Putamen (tissue), 1 donor: ENCODE data around the gene CDR2.
"Not testable (repeated sequence)": the region's sequence is repeated elsewhere in the genome, so short reads cannot be mapped to it uniquely, and the experiment has no call there.

Source experiments
- DNase-seq: peaks from one replicate; pipeline ENCODE4 v3.0.0-alpha.2; 2016; ENCODE audit warnings: low spot score

Gene CDR2

DNA sequence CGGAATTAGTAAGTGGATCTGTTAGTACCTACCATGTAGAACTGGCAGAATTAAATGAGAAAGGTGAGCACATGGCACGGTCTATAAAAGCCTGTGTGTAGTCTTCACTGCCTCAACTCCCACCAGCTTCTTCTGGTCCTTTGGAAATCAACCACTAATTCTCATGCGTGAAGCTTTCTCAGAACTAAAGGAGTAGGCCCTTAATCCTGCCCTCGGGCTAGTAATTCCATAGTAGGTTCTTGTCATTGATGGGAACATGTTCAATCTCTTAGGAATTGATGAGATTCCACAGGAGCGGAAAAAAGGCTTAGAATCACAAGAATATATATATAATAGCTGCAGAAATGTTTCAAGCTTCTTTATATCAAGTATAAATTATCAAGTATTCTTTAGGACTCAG is 21.7 kb downstream of the CDR2 start:
- DNase-seq, result no peak

DNA sequence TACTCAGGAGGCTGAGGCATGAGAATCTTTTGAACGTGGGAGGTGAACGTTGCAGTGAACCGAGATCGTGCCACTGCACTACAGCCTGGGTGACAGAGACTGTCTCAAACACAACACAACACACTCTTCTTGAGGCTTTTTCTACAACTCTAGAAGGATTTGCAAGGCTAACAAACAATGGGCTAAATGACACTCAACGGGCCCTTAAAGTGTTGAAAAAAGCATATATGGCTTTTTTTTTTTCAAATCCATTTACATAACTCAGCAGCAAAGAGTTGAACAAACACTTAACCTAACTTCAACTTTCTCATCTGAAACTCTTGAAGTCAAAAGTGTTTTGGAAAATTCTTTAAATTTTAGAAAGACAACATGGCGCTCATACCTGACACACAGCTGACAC is 22.3 kb downstream of the CDR2 start:
- no peak for DNase-seq

DNA sequence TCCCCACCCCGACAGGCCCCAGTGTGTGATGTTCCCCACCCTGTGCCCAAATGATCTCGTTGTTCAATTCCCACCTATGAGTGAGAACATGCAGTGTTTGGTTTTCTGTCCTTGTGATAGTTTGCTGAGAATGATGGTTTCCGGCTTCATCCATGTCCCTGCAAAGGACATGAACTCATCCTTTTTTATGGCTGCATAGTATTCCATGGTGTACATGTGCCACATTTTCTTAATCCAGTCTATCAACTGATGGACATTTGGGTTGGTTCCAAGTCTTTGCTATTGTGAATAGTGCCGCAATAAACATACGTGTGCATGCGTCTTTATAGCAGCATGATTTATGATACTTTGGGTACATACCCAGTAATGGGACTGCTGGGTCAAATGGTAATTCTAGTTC is 23.4 kb downstream of the CDR2 start:
- not testable (repeated sequence) for DNase-seq

DNA sequence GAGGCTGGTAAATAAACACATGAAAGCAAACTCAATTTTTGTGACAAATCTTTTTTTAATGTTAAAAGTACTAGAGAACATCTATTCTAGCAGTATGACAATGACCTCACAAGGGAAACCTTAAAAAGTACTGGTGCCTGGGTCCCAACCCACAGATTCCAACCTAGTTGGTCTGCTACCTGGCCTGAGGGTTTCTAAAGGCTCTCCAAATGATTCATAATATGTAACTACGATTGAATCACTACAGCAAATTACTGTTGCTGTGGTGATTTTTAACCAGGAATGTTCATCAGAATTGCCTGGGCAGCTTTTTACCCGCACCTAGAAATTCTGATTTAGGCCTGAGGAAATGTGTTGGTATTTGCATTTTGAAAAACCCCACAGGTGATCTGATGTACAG is 26.1 kb downstream of the CDR2 start:
- no peak for DNase-seq

DNA sequence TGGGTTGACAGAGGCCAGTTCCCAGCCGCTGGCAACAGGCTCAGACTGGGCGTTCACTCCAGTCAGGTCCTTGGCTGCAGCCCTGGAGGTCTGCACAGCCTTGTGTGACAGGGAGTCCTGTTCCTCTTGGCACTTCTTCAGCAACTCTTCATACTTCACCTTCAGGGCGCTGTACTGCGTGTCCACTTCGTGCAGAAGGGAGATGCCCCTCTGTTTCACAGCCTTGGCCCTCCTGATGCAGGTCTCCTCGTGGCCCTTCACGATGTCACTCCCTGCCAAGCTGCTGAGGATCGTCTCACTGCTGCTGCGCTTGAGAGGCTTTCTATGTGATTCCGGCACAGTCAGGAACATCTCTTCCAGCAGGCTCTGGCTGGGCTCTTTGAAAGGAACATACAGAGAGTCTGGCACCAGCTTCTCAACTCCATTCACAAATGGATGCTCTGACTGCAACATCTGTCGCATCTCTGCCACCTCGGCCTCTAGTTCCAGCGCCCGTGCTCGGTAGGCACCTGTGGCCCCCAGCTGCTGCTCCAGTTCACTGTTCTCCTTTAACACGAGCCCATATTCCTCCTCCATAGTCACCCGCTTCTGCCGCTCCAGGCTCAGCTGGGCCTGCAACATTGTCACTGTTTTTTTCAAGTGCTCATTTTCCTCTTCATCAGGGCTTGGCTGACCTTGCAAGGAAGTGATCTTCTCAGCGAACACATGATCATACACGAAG is 27.2 kb downstream of the CDR2 start:
- no peak for DNase-seq

DNA sequence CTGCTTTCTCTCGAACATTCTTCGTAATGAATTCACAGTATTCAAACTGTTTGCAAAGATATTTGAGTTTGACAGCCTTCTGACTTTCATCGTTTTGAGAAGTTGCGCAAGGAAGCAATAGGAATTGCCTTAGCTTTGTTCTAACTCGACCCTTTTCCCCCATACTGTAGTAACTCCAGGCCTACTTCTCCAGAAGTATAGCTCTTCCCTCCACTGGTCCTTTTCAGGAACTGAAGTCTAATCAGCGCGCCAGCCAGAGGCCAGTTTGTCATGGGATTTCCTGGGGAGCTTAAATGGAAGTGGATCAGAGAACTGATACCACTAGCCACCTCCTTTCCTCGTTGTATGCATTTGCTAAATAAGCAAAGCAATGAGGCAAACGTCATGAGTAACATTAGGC is 27.9 kb downstream of the CDR2 start:
- DNase-seq, result no peak

DNA sequence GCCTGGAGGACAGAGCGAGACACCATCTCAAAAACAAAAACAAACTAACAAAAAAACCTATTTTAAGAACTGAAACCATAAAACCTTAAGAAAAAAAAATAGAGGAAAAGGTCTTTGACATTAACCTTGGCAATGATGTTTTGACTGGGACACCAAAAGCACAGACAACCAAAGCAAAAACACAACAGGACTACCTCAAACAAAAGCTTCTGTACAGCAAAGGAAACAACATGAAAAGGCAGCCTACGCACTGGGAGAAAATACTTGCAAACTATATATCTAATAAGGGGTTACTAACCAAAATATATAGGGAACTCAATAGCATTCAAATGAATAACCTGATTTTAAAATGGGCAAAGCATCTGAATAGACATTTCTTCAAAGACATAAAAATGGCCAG is 32.3 kb downstream of the CDR2 start:
- DNase-seq, result no peak

DNA sequence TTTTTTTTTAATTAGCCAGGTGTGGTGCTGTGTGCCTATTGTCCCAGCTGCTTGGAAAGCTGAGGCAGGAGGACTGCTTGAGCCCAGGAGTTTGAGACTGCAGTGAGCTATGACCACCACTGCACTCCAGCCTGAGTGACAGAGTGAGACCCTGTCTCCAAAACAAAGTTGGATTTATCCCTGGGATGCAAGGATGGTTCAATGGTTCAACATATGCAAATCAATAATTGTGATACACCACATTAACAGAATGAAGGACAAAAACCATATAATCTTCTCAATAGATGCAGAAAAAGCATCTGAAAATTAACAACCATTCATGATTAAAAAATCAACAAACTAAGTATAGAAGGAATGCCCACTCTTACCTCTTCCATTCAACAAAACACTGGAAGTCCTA is 33.5 kb downstream of the CDR2 start:
- DNase-seq, result no peak

DNA sequence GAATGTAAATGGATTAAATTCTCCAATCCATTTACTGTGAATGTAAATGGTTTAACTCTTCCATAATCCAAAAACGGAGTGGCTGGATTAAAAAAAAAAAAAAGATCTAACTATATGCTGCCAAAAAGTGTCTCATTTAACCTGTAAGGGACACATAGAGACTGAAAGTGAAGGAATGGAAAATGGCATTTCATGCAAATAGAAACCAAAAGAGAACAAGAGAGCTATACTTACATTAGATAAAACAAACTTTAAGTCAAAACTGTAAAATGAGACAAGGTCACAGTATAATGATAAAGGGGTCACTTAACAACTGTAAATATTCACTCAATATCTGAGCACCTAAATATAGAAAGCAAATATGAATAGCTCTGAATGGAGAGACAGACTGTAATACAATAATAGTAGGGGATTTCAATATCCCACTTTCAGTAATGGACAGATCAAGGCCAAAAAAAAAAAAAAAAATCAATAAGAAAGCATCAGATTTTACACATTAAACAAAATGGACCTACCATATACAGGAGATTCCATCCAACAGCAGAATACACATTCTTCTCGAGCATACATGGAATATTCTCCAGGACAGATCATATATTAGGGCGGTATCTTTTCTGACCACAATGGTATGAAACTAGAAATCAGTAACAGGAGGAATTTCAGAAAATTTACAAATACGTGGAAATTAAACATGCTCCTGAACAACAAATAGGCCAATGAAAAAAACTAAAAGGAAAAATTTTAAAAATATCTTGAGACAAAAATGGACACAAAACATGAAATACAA is 36.4 kb downstream of the CDR2 start:
- no peak for DNase-seq

DNA sequence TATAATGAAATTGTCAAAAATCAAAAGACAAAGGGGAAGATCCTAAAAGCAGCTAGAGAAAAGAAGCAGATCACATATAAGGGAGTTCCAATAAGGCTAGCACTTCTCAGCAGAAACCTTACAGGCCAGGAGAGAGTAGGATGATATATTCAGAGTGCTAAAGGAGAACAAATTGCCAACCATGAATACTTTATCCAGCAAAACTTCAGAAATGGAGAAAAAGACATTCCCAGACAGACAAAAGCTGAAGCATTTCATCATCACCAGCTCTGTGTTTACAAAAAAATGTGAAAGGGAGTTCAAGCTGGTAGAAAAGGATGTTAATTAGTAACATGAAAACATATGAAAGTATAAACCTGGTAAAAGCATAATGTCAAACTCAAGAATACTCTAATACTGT is 37.4 kb downstream of the CDR2 start:
- no peak for DNase-seq

DNA sequence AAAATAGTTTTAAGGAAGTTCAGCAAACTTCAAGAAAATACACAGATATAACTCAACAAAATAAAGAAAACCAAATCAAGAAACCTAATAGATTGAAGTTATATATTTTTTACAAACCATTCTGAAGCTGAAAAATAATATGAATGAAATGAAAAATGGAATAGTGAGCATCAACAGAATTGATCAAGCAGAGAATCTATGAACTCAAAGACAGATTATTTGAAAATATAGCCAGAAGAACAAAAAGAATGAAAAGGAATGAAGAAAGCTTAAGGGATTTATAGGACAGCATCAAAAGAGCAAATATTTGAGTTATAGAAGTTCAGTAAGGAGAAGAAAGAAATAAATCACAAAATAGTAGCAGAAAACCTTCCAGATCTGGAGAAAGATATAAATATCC is 37.8 kb downstream of the CDR2 start:
- DNase-seq, result no peak

DNA sequence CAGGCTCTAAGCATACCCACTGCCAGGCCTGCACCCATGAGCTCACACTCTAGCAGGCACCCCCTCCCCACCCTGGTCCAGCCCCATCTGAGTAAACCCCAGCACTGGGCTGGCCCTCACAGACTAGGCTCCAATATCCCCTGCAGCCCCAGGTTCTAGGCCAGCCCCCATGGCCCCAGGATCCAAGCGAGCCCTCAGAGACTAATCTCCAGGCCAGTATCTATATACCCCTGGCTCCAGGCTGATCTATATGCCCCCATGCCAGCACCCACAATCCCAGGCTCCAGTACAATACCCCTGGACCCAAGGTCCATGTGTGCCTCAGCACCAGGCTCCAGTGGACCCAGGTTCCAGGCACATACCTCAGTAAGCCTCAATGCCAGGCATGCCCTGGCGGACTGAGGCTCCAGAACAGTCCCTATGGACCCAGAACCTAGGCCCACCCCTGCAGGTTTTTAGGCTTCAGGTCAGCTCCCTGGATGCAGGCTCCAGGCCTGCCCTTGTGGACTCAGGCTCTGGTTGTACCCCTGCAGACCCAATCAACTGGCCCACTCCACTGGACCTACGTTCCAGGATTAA is 38.7 kb downstream of the CDR2 start:
- DNase-seq, result no peak

DNA sequence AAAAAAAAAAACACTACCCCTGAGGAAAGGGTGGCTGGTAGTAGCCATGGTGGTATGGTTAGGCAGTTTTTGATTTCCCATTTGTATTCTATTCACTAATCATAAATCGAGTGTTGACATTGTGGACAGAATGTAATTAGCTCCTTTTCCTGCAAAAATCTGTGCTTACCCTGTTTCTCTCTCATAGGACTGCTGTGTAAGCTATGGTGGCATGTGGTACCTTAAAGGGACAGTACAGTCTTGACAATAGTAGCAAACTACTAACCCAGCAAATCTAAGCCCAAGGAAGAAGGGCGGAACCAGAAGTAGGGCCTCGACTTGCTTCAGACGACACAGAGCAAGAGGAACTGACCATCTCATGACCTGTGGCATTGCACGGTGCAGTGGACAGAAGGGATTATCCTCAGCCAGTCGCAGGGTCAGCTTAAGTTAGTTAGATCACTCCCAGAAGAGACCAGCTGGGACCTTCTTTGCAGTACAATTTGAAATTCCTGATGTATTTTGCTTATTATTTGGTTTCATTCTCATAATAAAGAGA is 40.9 kb downstream of the CDR2 start:
- DNase-seq, result no peak

DNA sequence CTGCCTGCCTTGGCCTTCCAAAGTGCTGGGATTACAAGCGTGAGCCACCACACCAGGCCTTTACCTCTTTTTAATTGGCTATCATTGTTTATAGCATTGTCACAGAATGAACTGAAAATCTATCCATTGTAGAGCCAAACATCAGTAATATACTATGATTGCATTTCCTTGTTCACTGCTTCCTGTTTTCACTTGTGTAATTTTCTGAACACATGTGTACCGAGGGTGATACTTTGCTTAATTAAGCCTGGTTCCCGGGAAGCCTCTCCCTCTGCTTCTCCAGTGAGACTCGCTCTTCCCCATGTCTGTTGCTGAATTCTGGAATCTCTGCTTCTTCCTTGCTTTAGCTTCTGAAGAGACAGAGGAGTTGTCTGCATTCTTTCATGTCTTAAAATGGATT is 44.1 kb downstream of the CDR2 start:
- DNase-seq, result no peak

DNA sequence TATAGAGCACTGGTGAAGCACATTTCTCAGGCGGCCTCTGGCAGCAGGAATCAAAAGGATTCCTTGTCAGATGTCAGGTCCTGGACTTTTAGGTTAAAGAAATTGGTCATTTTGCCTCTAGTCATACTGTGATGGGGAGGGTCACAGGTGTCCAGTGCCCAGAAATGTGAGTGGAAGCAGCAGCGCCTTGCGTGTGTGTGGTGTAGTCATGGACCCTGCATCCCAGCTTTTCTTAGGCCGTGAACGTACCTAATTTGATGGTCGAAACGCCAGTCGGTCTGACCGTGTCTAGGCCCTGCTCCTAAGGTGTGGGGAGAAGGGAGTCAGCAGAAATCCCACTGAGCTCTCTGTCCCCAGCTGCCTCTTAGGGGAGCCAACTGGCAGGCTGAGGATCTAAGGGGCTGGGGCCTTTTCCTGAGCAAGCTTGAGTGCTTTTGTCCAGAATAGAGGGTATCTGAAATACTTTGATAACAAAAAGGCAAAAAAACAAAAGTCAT is 45.2 kb downstream of the CDR2 start:
- no peak for DNase-seq

DNA sequence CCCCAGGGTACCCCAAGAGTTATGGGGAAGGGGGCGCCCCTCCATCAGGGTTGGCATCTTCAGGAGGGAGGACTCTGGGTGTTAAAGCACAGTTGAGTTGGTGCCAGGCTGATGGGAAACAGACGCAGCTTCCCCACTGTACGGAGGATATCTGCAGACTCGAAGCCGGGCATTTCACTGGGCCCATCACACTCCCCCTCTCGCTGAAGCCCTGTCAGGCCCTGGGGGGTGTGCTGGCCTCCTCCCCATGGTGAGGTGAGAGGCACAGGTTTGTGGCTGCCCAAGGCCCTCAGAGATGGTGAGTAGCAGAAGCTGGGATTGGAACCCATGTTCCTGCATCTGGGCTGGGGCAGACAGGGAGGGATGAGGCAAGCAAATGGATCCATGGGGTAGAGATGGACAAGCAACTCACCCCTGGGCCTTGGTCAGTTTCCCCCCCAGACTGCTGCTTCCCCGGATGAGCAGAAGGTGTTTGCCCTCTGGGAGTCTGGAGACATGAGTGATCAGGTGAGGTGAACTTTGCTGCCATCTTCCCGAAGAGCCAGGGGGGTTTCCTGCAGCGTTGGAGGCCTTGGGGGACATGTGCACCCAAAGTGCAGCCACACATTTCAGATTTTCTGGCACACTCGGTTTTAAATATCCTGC is 46.2 kb downstream of the CDR2 start:
- no peak for DNase-seq

DNA sequence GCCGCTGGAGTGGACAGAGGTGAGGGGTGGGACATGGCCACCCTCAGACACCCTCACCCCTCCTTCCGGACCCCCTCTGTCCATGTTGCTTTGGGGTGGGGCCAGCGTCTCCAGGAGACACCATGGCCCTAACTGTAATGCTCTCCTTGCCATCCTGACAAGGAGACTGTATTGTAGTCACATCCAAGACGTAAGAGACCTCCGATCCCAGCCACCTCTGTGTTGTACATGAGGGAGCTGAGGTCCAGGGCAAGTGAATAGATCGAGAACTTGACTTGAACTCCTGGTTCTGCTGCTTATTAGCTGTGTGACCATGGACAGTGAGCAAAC is 47.0 kb downstream of the CDR2 start:
- DNase-seq, result no peak

DNA sequence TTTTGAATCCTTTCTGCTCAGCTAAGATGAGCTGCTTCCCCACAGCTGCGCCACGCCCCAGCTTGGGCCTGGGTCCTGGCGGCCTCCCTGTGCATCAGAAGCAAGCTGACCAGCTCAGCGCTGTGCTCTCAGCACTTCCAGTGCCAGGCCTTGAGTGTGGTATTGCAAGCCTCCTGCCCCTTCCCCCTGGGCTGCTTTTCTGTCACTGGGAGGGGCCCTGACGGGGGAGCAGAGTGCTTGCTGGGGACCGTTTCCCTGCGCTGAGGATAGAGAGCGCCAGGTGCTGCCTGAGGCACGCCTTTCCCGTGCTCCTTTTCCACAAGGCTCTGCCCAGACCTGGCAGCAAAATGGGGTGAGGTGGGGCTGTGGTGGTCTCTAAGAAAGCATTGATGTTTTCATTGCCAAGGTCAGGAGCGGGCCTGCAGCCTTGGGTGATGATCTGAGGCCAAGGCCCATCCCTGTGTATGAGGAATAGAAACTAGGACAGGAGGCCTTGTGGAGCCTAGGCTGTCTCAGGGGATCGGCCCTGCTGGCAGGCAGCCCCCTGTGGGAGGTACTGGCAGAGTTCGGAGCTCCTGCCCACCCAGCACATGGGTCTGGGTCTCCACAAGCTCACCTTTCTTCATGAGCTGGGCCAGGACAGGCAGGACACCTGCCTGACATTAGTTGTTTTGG is 47.5 kb downstream of the CDR2 start:
- no peak for DNase-seq

DNA sequence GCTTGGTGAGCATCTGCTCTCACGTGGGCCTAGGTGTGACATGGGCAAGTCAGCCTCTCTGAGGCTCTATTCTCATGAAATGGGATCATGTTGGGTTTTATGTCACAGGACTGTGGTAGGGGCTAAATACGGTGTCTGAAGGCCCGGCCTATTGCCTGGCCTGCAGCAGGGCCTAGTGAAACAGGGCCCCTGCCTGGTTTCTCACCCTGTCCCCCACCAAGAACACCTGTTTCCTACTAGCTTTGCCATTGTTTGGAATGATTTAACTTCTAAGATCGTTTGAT is 48.1 kb downstream of the CDR2 start:
- DNase-seq, result no peak

DNA sequence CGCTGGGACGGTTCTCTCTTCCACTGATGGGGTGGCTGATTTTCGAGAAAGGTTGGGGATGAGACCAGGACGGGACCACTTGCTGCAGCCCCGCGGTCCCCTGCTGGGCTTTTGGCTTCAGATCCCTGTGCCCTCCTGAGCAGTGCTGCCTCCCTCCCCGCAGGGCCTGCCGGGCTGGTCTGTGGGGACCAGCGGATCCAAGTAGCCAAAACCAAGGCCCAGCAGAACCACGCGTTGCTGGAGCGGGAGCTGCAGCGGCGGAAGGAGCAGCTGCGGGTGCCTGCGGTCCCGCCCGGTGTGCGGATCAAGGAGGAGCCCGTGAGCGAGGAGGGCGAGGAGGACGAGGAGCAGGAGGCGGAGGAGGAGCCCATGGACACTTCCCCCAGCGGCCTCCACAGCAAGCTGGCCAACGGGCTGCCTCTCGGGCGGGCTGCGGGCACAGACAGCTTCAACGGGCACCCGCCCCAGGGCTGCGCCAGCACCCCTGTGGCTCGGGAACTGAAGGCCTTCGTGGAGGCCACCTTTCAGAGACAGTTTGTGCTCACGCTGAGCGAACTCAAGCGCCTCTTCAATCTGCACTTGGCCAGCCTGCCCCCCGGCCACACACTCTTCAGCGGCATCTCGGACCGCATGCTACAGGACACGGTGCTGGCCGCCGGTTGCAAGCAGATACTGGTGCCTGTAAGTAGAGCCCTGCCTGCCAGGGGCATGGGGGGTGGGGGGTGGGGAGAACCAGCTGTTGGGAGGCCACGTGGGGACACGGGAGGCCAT is 48.6 kb downstream of the CDR2 start:
- DNase-seq, result no peak

DNA sequence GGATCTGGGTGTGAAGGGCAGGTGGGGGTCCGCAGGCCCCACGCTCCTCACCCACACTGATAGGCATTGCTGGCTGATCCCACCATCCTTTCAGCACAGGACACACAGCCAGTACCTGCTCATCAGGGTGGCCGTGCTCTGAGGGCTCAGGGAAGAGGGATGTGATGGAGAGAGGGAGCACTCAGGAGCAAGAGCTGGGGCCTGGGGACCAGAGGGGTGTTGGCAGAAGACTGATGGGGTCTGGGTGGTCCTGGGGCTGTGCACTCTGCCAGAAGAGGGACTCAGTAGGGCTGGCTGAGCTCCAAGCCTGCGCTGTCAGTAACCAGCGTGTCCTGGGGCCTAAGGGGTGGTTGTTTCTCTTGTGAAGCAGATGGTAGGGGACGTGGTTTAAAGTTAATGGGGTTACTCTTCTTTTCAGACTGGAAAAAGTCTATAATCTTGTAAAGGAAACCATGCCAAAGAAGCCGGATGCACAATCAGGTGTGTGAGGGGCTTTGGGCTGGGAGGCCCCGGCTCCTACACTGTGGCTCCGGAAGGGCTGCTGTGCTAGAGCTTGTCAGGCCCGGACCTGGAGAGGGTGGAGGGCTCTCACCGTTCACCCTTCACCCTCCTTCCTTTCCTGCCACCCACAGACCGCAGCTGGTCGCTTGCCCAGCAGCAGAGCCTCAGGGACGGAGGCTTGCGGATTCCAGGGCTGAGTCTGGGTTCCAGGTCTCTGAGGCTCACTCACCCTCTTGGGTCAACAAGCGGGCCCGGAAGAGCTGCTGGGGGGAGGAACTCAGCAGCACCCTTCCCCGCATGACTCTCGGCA is 49.4 kb downstream of the CDR2 start:
- DNase-seq, result no peak
